Measurements from ENCODE around the gene DNAJC5G.

GRCh38 chr2:27281855-27282559, 6.8 kb downstream of the DNAJC5G start, which contains the start of gene TRIM54:
- TF ChIP-seq POLR2AphosphoS5 (IDR thresholded peaks at IDR 0.05; ENCODE audit: low read depth, low read length) (no peak), POLR2A (IDR thresholded peaks at IDR 0.05; ENCODE audit: low read depth, low read length) (no peak), TAF1 (IDR thresholded peaks at IDR 0.05; ENCODE audit: borderline replicate concordance, low read depth, low read length) (no peak)

Data from GM12892 (cell line).